ENCODE data around the gene TSPAN16. TPM values are rescaled to one million over a fixed set of nuclear protein-coding genes. Genes with fewer than 3 reads are reported as not detected.

The TSPAN16 gene
- total and polyA plus RNA-seq, 2 of the 13 experiments (the other 11 are each of a cell fraction or from before 2014, with no cell fraction given) = not detected

GRCh38 chr19:11261431-11261970 is 34.5 kb upstream of the TSPAN16 start (continued):
- TF ChIP-seq GATA4 (IDR thresholded peaks at IDR 0.05; ENCODE audit: borderline replicate concordance, low read depth) = no peak
- TF ChIP-seq ZNF18 (CRISPR knock-in tag; IDR thresholded peaks at IDR 0.05; ENCODE audit: insufficient replicate concordance) = no peak
- TF ChIP-seq SAP130 (CRISPR knock-in tag; IDR thresholded peaks at IDR 0.05; ENCODE audit: low read depth) = no peak

GRCh38 chr19:11261971-11262839 is 33.8 kb upstream of the TSPAN16 start, which contains the start of gene DOCK6:
DOCK6 (minus strand) TSS chr19:11262524; CDS start chr19:11262440, 84 bp downstream.
- ChIA-PET CTCF (ENCODE audit: low intra/inter-chr PET ratio, low total read pairs) (no interaction called here), POLR2A (interaction anchor here (1.0 kb wide), 1 partner anchor 26 kb away, joined by 3 read pairs; no protein-coding TSS in a partner anchor)
- WGBS (ENCODE audit: low lambda C conversion rate) = 5% methylated on average over 19 of the region's 91 CpGs
- BruUV-seq (replicated peaks) = no TSS peak
- no peaks in the 10 kb centered on the region for H3K9me3 ChIP-seq (ENCODE audit: low read length)
- DNase-seq (ENCODE audit: low spot score) (no peak), ATAC-seq (no peak), FAIRE-seq (no peak)
- H3K4me2 ChIP-seq (ENCODE audit: low read depth, low read length) = peak within 1 kb of the TSS; percentile 86
- H3K9ac ChIP-seq (ENCODE audit: insufficient read depth, low read depth, low read length) = peak within 1 kb of the TSS; percentile 70
- no peak within 1 kb of the TSS for H3K27ac ChIP-seq (ENCODE audit: extremely low read length, insufficient read depth, low read length)
- H2AFZ ChIP-seq (ENCODE audit: low read length) = no peak within 1 kb of the TSS
- H3K27me3 ChIP-seq (ENCODE audit: control insufficient read depth in 1 of 2, insufficient read depth in 2 of 2, low read length in 2 of 2) = no peaks in the 10 kb centered on the region
- H3K4me1 ChIP-seq (ENCODE audit: insufficient read depth, low read length) = peaks cover 56% of the 10 kb centered on the region
- no peaks in the 10 kb centered on the region for H3K79me2 ChIP-seq (ENCODE audit: insufficient read depth, low read length)
- peak within 1 kb of the TSS; percentile 73 to 76 (median 76) for H3K4me3 ChIP-seq (replicated peaks in 1 of 3; ENCODE audit: insufficient read depth in 1 of 3, low read depth in 2 of 3, low read length in 3 of 3)
- in situ Hi-C loops (cut with HindIII; ENCODE audit: extremely low pct_ligation_motif_present, low pct_unique_long_range_greater_than_20kb) (no loop called here), intact Hi-C loops (cut with micrococcal nuclease; ENCODE audit: unreplicated experiment) (no loop called here)
- no peaks in the 10 kb centered on the region for H3K36me3 ChIP-seq (replicated peaks in 1 of 2; ENCODE audit: control insufficient read depth in 1 of 2, insufficient read depth in 2 of 2, low read length in 2 of 2)
- H4K20me1 ChIP-seq (ENCODE audit: insufficient read depth, low read length) = no peaks in the 10 kb centered on the region
- TF ChIP-seq ZBTB42 (CRISPR knock-in tag; IDR thresholded peaks at IDR 0.05) (0 out of 2 replicates have a peak, but pooled peaks have one; percentile 29), SOX13 (IDR thresholded peaks at IDR 0.05) (no peak), SOX13 (CRISPR knock-in tag; conservative IDR thresholded peaks at IDR 0.05 in 1 of 2, IDR thresholded peaks at IDR 0.05 in 1 of 2) (no peak), ZSCAN31 (CRISPR knock-in tag; IDR thresholded peaks at IDR 0.05; ENCODE audit: low read depth) (no peak), ZNF121 (CRISPR knock-in tag; IDR thresholded peaks at IDR 0.05) (no peak), ZFP36 (IDR thresholded peaks at IDR 0.05; ENCODE audit: borderline replicate concordance, low read depth, low read length, partially characterized antibody) (peak; percentile 94), HINFP (CRISPR knock-in tag; IDR thresholded peaks at IDR 0.05; ENCODE audit: low read depth) (no peak), CTCF (CRISPR knock-in tag; IDR thresholded peaks at IDR 0.05) (peak; percentile 56), CCDC6 (CRISPR knock-in tag; IDR thresholded peaks at IDR 0.05) (no peak), POLR2A (IDR thresholded peaks at IDR 0.05; ENCODE audit: insufficient read depth in 1 of 2, low read depth in 2 of 2, low read length in 2 of 2) (0 out of 4 replicates have a peak, but pooled peaks of 1 of the 2 experiments have one; percentile 20), ZBTB20 (CRISPR knock-in tag; IDR thresholded peaks at IDR 0.05; ENCODE audit: borderline replicate concordance, low read depth) (no peak), ZMYM3 (CRISPR knock-in tag; IDR thresholded peaks at IDR 0.05) (peak; percentile 82), HDAC1 (CRISPR knock-in tag; IDR thresholded peaks at IDR 0.05) (peak; percentile 49)
